ENCODE data around the gene GRB2.
"Not testable (repeated sequence)": the region's sequence is repeated elsewhere in the genome, so short reads cannot be mapped to it uniquely, and the experiment has no call there.

DNA sequence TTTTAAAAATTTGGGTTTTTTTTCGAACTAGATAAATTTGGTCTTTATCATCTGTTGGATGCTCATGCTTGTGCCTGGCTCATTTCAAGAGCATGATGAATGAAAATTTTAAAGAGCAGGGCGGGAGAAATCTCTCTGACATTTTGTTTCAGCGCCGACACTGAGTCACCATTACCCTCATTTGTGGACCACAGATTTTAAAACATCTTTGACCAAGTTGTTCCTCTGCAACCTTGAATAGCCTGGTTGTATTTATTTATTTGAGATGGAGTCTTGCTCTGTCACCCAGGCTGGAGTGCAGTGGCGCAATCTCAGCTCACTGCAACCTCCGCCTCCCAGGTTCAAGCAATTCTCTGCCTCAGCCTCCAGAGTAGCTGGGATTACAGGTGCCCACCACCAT lies 29.0 kb upstream of the GRB2 start:
- TF ChIP-seq, protein P1, sequence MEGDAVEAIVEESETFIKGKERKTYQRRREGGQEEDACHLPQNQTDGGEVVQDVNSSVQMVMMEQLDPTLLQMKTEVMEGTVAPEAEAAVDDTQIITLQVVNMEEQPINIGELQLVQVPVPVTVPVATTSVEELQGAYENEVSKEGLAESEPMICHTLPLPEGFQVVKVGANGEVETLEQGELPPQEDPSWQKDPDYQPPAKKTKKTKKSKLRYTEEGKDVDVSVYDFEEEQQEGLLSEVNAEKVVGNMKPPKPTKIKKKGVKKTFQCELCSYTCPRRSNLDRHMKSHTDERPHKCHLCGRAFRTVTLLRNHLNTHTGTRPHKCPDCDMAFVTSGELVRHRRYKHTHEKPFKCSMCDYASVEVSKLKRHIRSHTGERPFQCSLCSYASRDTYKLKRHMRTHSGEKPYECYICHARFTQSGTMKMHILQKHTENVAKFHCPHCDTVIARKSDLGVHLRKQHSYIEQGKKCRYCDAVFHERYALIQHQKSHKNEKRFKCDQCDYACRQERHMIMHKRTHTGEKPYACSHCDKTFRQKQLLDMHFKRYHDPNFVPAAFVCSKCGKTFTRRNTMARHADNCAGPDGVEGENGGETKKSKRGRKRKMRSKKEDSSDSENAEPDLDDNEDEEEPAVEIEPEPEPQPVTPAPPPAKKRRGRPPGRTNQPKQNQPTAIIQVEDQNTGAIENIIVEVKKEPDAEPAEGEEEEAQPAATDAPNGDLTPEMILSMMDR (conservative IDR thresholded peaks at IDR 0.05 in 1 of 2, IDR thresholded peaks at IDR 0.05 in 1 of 2; ENCODE audit: extremely low read depth in 1 of 2, insufficient read depth in 1 of 2, low read depth in 1 of 2, low read length in 2 of 2), result not testable (repeated sequence)
- not testable (repeated sequence) for TF ChIP-seq EZH2 (IDR thresholded peaks at IDR 0.05; ENCODE audit: borderline replicate concordance, low read length)
